ENCODE results near the gene VDR.

DNA sequence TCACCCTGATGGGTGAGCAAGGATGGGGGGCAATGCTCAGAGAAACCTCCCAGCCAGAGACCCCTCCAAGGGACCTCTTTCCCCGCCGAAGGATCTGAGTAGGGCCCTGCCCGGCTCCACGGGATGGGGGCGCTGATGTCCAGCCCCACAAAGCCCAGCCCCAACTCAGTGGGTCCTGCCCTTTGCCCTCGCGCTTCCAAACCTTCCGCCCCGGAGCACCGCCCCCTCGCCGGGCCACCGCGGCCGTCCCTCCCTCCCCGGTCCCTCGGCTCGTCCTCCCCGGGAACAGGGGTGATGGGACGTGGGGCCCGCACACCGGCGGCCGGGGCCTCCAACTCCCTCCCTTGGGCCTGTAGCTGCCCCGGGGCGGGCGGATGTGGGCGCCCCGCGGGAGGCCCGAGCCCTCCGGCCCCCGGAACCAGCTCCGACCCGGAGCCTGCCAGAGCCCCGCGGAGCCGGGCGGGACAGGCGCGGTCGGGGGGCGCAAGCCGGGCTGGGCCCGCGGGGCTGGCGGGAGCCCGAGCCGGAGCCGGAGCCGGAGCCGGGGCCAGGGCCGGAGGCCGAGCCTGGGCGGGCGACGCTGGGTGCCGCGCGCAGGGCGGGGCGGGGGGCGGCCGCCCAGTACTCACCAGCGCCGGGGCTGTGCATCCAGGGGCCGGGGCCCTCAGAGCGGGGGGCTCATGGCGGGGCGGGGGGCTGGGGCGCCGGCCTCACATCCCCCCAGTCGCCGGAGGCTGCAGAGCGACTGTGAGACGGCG, 85.5 kb downstream of the VDR start:
- TF ChIP-seq, protein P1, sequence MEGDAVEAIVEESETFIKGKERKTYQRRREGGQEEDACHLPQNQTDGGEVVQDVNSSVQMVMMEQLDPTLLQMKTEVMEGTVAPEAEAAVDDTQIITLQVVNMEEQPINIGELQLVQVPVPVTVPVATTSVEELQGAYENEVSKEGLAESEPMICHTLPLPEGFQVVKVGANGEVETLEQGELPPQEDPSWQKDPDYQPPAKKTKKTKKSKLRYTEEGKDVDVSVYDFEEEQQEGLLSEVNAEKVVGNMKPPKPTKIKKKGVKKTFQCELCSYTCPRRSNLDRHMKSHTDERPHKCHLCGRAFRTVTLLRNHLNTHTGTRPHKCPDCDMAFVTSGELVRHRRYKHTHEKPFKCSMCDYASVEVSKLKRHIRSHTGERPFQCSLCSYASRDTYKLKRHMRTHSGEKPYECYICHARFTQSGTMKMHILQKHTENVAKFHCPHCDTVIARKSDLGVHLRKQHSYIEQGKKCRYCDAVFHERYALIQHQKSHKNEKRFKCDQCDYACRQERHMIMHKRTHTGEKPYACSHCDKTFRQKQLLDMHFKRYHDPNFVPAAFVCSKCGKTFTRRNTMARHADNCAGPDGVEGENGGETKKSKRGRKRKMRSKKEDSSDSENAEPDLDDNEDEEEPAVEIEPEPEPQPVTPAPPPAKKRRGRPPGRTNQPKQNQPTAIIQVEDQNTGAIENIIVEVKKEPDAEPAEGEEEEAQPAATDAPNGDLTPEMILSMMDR (IDR thresholded peaks at IDR 0.05) = peak; percentile 26 to 47 (median 34)
- no peak for TF ChIP-seq POLR2A (IDR thresholded peaks at IDR 0.05)

Data from uterus (tissue), 2 donors.